ENCODE measurements around the gene FAM120A.

FAM120A gene

DNA sequence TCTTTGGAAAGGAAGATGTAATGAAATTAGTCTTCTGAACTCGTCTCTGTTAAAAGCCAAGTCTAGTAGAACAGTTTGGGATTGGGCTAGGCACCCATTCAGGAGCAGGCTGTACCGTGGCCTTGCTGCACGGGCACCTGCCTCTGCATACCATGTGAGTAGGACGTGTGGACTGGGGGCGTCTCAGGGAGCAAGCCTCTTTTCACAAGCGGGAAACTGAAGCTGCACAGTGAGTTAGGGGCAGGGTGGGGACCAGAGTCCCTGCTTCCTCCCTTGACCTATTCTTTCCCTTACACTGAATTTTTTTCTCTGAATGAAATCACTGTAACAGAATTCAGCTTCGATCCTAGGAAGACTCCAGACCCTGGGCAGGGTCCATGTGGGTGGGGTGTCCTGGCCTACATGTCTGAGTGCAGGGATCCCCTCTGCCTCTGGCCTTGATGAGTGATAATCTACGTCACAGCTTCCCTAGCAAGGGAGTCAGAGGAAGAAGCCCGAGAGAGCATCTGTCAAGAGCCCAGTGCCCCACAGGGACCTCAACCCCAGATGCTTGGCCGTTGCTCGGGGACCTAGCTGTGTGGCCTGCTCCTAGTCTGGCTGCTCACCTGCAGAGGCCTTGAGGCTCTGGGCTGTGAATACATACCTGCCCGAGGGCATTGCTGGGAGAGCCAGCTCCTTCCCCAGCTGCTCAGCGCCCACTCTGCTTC lies 140.0 kb downstream of the FAM120A start:
- FAIRE-seq: no peak
- no peak for TF ChIP-seq POLR2A (IDR thresholded peaks at IDR 0.05; ENCODE audit: low read depth, low read length)
- no peak for TF ChIP-seq PAX5 (IDR thresholded peaks at IDR 0.05; ENCODE audit: insufficient read depth, low read length, severe bottlenecking)
- TF ChIP-seq SPI1 (IDR thresholded peaks at IDR 0.05; ENCODE audit: low read depth, low read length): no peak
- no peak for TF ChIP-seq TAF1 (IDR thresholded peaks at IDR 0.05; ENCODE audit: low read depth, low read length)
- no peak for TF ChIP-seq POLR2AphosphoS5 (IDR thresholded peaks at IDR 0.05; ENCODE audit: low read depth, low read length)
- TF ChIP-seq POU2F2 (IDR thresholded peaks at IDR 0.05; ENCODE audit: low read depth, low read length): no peak
- DNase-seq (ENCODE audit: insufficient read length, low spot score): no peak

- FAIRE-seq: no peak
- no peak for DNase-seq (ENCODE audit: insufficient read length, low spot score)
- no peak for TF ChIP-seq POLR2AphosphoS5 (IDR thresholded peaks at IDR 0.05; ENCODE audit: low read depth, low read length)
- TF ChIP-seq TAF1 (IDR thresholded peaks at IDR 0.05; ENCODE audit: low read depth, low read length): no peak
- no peak for TF ChIP-seq POLR2A (IDR thresholded peaks at IDR 0.05; ENCODE audit: low read depth, low read length)
- TF ChIP-seq POU2F2 (IDR thresholded peaks at IDR 0.05; ENCODE audit: low read depth, low read length): no peak
- TF ChIP-seq SPI1 (IDR thresholded peaks at IDR 0.05; ENCODE audit: low read depth, low read length): no peak
- TF ChIP-seq PAX5 (IDR thresholded peaks at IDR 0.05; ENCODE audit: insufficient read depth, low read length, severe bottlenecking): no peak
These were observed 140.6 kb downstream of the FAM120A start for GRCh38 chr9:93592008-93592642.

- no peak for DNase-seq (ENCODE audit: insufficient read length, low spot score)
- TF ChIP-seq PAX5 (IDR thresholded peaks at IDR 0.05; ENCODE audit: insufficient read depth, low read length, severe bottlenecking) (no peak), POU2F2 (IDR thresholded peaks at IDR 0.05; ENCODE audit: low read depth, low read length) (no peak), SPI1 (IDR thresholded peaks at IDR 0.05; ENCODE audit: low read depth, low read length) (no peak), POLR2AphosphoS5 (IDR thresholded peaks at IDR 0.05; ENCODE audit: low read depth, low read length) (no peak), POLR2A (IDR thresholded peaks at IDR 0.05; ENCODE audit: low read depth, low read length) (no peak), TAF1 (IDR thresholded peaks at IDR 0.05; ENCODE audit: low read depth, low read length) (no peak)
These were observed 141.1 kb downstream of the FAM120A start for GRCh38 chr9:93592643-93593021.

GRCh38 chr9:93593144-93593658 lies 141.7 kb downstream of the FAM120A start:
- TF ChIP-seq POLR2A (IDR thresholded peaks at IDR 0.05; ENCODE audit: low read depth, low read length) (no peak), PAX5 (IDR thresholded peaks at IDR 0.05; ENCODE audit: insufficient read depth, low read length, severe bottlenecking) (no peak), POLR2AphosphoS5 (IDR thresholded peaks at IDR 0.05; ENCODE audit: low read depth, low read length) (no peak), TAF1 (IDR thresholded peaks at IDR 0.05; ENCODE audit: low read depth, low read length) (no peak), POU2F2 (IDR thresholded peaks at IDR 0.05; ENCODE audit: low read depth, low read length) (no peak), SPI1 (IDR thresholded peaks at IDR 0.05; ENCODE audit: low read depth, low read length) (no peak)
- FAIRE-seq (no peak), DNase-seq (ENCODE audit: insufficient read length, low spot score) (no peak)

More at GRCh38 chr9:93592643-93593021, 141.1 kb downstream of the FAM120A start:
- FAIRE-seq: peak; percentile 52

DNA sequence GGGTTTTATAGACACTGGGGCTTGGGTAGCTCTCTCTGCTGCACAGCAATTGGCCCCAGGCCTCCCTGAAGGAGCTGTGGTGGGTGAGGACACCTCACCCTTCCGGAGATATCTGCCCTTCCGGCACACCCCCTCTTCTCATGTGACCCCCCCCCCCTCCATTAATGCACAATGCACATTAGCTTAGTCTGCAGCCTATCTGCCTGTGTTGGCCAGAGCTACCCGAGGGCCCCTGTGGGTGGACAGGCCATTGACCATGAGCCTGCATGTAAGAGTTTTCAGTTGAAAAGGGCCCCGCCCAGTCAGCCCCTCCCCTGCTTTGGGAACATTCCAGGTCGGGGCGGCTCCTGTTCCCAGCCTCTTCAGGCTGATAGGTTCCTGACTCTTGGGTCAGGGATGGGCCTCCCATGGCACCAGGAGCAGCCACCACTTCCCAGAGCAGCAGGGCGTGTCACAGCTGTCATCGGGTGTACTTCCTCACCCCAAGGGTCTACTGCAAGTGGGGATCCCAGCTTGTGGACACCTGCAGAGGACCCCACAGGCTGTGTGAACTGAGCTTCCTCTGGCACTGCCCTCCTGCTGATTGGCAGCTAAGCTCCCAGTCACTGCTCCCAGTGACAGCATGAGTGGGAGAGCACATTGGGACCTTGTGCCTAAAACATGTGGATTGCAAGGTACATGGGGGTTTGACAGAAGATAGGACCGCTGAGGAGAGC lies 142.7 kb downstream of the FAM120A start:
- DNase-seq (ENCODE audit: insufficient read length, low spot score): no peak
- no peak for FAIRE-seq
- TF ChIP-seq PAX5 (IDR thresholded peaks at IDR 0.05; ENCODE audit: insufficient read depth, low read length, severe bottlenecking): no peak
- TF ChIP-seq TAF1 (IDR thresholded peaks at IDR 0.05; ENCODE audit: low read depth, low read length): no peak
- no peak for TF ChIP-seq POLR2AphosphoS5 (IDR thresholded peaks at IDR 0.05; ENCODE audit: low read depth, low read length)
- TF ChIP-seq POLR2A (IDR thresholded peaks at IDR 0.05; ENCODE audit: low read depth, low read length): no peak
- TF ChIP-seq POU2F2 (IDR thresholded peaks at IDR 0.05; ENCODE audit: low read depth, low read length): no peak
- no peak for TF ChIP-seq SPI1 (IDR thresholded peaks at IDR 0.05; ENCODE audit: low read depth, low read length)

GRCh38 chr9:93595461-93595860 lies 144.0 kb downstream of the FAM120A start:
- no peak for FAIRE-seq

DNA sequence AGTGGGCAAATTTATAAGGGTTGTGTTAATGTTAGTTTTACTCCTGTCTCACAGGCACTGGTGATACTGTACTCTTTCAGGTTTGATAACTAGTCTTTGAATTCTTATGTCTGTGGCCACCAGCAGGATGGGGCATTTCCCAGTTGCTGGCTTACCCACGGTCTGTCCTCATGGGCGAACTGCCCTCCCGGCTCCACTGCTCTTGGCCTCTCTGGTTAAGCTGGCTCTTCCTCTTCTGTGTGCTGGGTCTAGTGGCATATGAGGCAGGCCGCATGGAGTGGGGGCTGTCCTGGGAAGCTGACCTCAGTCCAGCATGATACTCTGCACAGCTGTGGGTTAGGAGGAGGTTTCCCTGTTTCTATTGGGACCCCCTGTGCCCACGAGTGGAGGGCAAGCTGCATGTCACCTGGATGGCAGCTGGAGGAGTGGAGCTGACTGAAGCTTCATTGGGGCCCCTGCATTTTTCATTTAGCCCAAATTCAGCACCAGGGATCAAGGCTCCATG lies 144.4 kb downstream of the FAM120A start:
- no peak for TF ChIP-seq PAX5 (IDR thresholded peaks at IDR 0.05; ENCODE audit: insufficient read depth, low read length, severe bottlenecking)
- no peak for TF ChIP-seq POU2F2 (IDR thresholded peaks at IDR 0.05; ENCODE audit: low read depth, low read length)
- TF ChIP-seq TAF1 (IDR thresholded peaks at IDR 0.05; ENCODE audit: low read depth, low read length): no peak
- no peak for TF ChIP-seq SPI1 (IDR thresholded peaks at IDR 0.05; ENCODE audit: low read depth, low read length)
- TF ChIP-seq POLR2A (IDR thresholded peaks at IDR 0.05; ENCODE audit: low read depth, low read length): no peak
- TF ChIP-seq POLR2AphosphoS5 (IDR thresholded peaks at IDR 0.05; ENCODE audit: low read depth, low read length): no peak
- FAIRE-seq (no peak), DNase-seq (ENCODE audit: insufficient read length, low spot score) (no peak)

More at GRCh38 chr9:93595461-93595860, 144.0 kb downstream of the FAM120A start:
- DNase-seq (ENCODE audit: insufficient read length, low spot score): no peak
- TF ChIP-seq POLR2A (IDR thresholded peaks at IDR 0.05; ENCODE audit: low read depth, low read length): no peak
- no peak for TF ChIP-seq POU2F2 (IDR thresholded peaks at IDR 0.05; ENCODE audit: low read depth, low read length)

GRCh38 chr9:93596399-93596798 lies 144.9 kb downstream of the FAM120A start:
- no peak for FAIRE-seq
- no peak for TF ChIP-seq SPI1 (IDR thresholded peaks at IDR 0.05; ENCODE audit: low read depth, low read length)
- no peak for TF ChIP-seq POLR2A (IDR thresholded peaks at IDR 0.05; ENCODE audit: low read depth, low read length)
- TF ChIP-seq TAF1 (IDR thresholded peaks at IDR 0.05; ENCODE audit: low read depth, low read length): no peak
- TF ChIP-seq PAX5 (IDR thresholded peaks at IDR 0.05; ENCODE audit: insufficient read depth, low read length, severe bottlenecking): no peak
- TF ChIP-seq POU2F2 (IDR thresholded peaks at IDR 0.05; ENCODE audit: low read depth, low read length): no peak
- no peak for TF ChIP-seq POLR2AphosphoS5 (IDR thresholded peaks at IDR 0.05; ENCODE audit: low read depth, low read length)
- no peak for DNase-seq (ENCODE audit: insufficient read length, low spot score)

Data from GM12891 (cell line).